GM12878 (cell line): Measurements from ENCODE around the gene DYNC2H1. TPM values are rescaled to one million over a fixed set of nuclear protein-coding genes. Genes with fewer than 3 reads are reported as not detected.

Source experiments
- ATAC-seq: fragments of 200-7000 bp; cut with Tn5 transposase; 3 replicates; pipeline ENCODE4 v1.9.1; 2020; ENCODE audit warnings: mild to moderate bottlenecking, moderate library complexity
- Bru-seq: library from RNA; stranded (reverse); fragments of 400-500 nt; gene quantifications from one replicate; lab custom pipeline; 2021; lab: Mats Ljungman, UMichigan
- BruChase-seq, 2 experiments: library from RNA; stranded (reverse); fragments of 400-500 nt; gene quantifications; one replicate each; lab custom pipeline; 2021; lab: Mats Ljungman, UMichigan
- BruUV-seq: library from RNA; stranded (reverse); fragments of 400-500 nt; replicated peaks from 2 replicates; lab custom pipeline; 2021; lab: Mats Ljungman, UMichigan
- CTCF ChIA-PET: fragments of 300-600 bp; sonication (Branson Sonifier 250); formaldehyde crosslinking; extraction: SDS; loops from one replicate; lab custom pipeline; 2021; ENCODE audit warnings: inconsistent platforms; lab: Yijun Ruan, JAX
- POLR2A ChIA-PET: fragments of 350-600 bp; formaldehyde crosslinking; extraction: SDS; loops from one replicate; lab custom pipeline; 2021; ENCODE audit warnings: inconsistent platforms; lab: Charles Lee
- RAD21 ChIA-PET: fragments of 300-600 bp; sonication (Branson Sonifier 250); formaldehyde crosslinking; loops from one replicate; lab custom pipeline; 2023; ENCODE audit warnings: antibody characterized with exemption; ENCODE audit not compliant: unreplicated experiment; lab: Charles Lee
- SMC1A ChIA-PET: fragments of 300-600 bp; sonication (Branson Sonifier 250); formaldehyde crosslinking; loops from one replicate; lab custom pipeline; 2023; ENCODE audit not compliant: unreplicated experiment, uncharacterized antibody; lab: Charles Lee
- DNase-seq: peaks from one replicate; pipeline ENCODE4 v3.0.0-alpha.2; 2011; ENCODE audit warnings: low read depth, low spot score
- FAIRE-seq: peaks from 3 replicates; lab custom pipeline; 2011; peaks lifted over from hg19 to GRCh38; lab: Jason Lieb, UNC
- H2AFZ ChIP-seq: 2 replicates; pipeline ENCODE4 v1.6.0; 2011; ENCODE audit warnings: low read depth, low read length, control low read depth; ENCODE audit not compliant: control insufficient read depth
- H3K27ac ChIP-seq: 2 replicates; pipeline ENCODE4 v1.5.1; 2011; ENCODE audit warnings: control low read depth; ENCODE audit not compliant: control insufficient read depth, insufficient read depth
- H3K27me3 ChIP-seq, 2 experiments: replicated peaks in 1 of 2; 2 replicates each; pipeline versions ENCODE4 v1.6.0 to v1.6.1; 2011; ENCODE audit warnings: low read length in 1 of 2; ENCODE audit not compliant: control insufficient read depth in 2 of 2, insufficient read depth in 2 of 2
- H3K36me3 ChIP-seq, 2 experiments: 2 replicates each; pipeline ENCODE4 v1.5.1; 2011; ENCODE audit warnings: low read length in 1 of 2; ENCODE audit not compliant: control insufficient read depth in 2 of 2, insufficient read depth in 2 of 2
- H3K4me1 ChIP-seq: 2 replicates; pipeline ENCODE4 v1.6.1; 2011; ENCODE audit warnings: mild to moderate bottlenecking, low read length, moderate library complexity, mixed read lengths; ENCODE audit not compliant: control insufficient read depth, insufficient read depth
- H3K4me2 ChIP-seq: 2 replicates; pipeline ENCODE4 v1.6.0; 2011; ENCODE audit warnings: control low read depth; ENCODE audit not compliant: control insufficient read depth, insufficient read depth
- H3K4me3 ChIP-seq: fragments of 200-600 bp; sonication (generic); 2 replicates; pipeline ENCODE4 v1.5.1; 2016
- H3K79me2 ChIP-seq: 2 replicates; pipeline ENCODE4 v1.6.0; 2011; ENCODE audit warnings: low read length; ENCODE audit not compliant: control insufficient read depth, insufficient read depth
- H3K9ac ChIP-seq: 2 replicates; pipeline ENCODE4 v1.8.0; 2011; ENCODE audit warnings: low read length, control low read depth, mixed read lengths; ENCODE audit not compliant: control insufficient read depth, insufficient read depth
- H3K9me3 ChIP-seq: replicated peaks from 3 replicates; pipeline ENCODE4 v1.5.1; 2011; ENCODE audit warnings: mild to moderate bottlenecking, low read length; ENCODE audit not compliant: control insufficient read depth, insufficient read depth
- H4K20me1 ChIP-seq: 2 replicates; pipeline ENCODE4 v1.6.0; 2011; ENCODE audit not compliant: control insufficient read depth, insufficient read depth
- CHD2 ChIP-seq: IDR thresholded peaks from 2 replicates; pipeline ENCODE4 v1.6.1; 2011; ENCODE audit warnings: low read depth, low read length, improper control_type of control experiment, borderline replicate concordance
- CREM ChIP-seq: IDR thresholded peaks from 2 replicates; pipeline ENCODE4 v1.6.1; 2014; ENCODE audit warnings: antibody characterized with exemption, low read depth
- CTCF ChIP-seq, 3 experiments: IDR thresholded peaks in 2 of 3; conservative IDR thresholded peaks in 1 of 3; 2 replicates each; pipeline ENCODE4 v1.5.1; 2011; ENCODE audit warnings: low read depth in 3 of 3, low read length in 3 of 3, mild to moderate bottlenecking in 3 of 3, control low read depth in 2 of 3, moderate library complexity in 2 of 3, inconsistent platforms in 1 of 3, mixed read lengths in 1 of 3; ENCODE audit not compliant: control insufficient read depth in 2 of 3, insufficient read depth in 1 of 3; ENCODE audit errors: extremely low read depth in 1 of 3
- ESRRA ChIP-seq: IDR thresholded peaks from 2 replicates; pipeline ENCODE4 v1.6.1; 2012; ENCODE audit warnings: mild to moderate bottlenecking, low read length, improper control_type of control experiment
- FOS ChIP-seq: IDR thresholded peaks from 3 replicates; pipeline ENCODE4 v1.6.1; 2011; ENCODE audit warnings: borderline replicate concordance; ENCODE audit not compliant: insufficient read length; ENCODE audit errors: extremely low read depth
- HCFC1 ChIP-seq: fragments of 150-350 bp; IDR thresholded peaks from 2 replicates; pipeline ENCODE4 v1.6.1; 2014; ENCODE audit warnings: low read length
- MEF2B ChIP-seq: fragments of 450-650 bp; IDR thresholded peaks from 2 replicates; pipeline ENCODE4 v1.6.1; 2018; ENCODE audit warnings: mild to moderate bottlenecking, moderate library complexity; ENCODE audit not compliant: partially characterized antibody, poor library complexity, severe bottlenecking
- MLLT1 ChIP-seq: fragments of 450-650 bp; IDR thresholded peaks from 2 replicates; pipeline ENCODE4 v1.6.1; 2016; ENCODE audit warnings: mild to moderate bottlenecking
- NFYB ChIP-seq: IDR thresholded peaks from 2 replicates; pipeline ENCODE4 v1.6.1; 2011; ENCODE audit warnings: low read depth, mild to moderate bottlenecking, low read length, improper control_type of control experiment, moderate library complexity; ENCODE audit not compliant: insufficient read depth
- POU2F2 ChIP-seq: IDR thresholded peaks from 3 replicates; pipeline ENCODE4 v1.6.1; 2011; ENCODE audit warnings: low read depth, mild to moderate bottlenecking, low read length, borderline replicate concordance
- SIN3A ChIP-seq: IDR thresholded peaks from 2 replicates; pipeline ENCODE4 v1.6.1; 2012; ENCODE audit warnings: low read depth, low read length, improper control_type of control experiment
- WRNIP1 ChIP-seq: IDR thresholded peaks from 2 replicates; pipeline ENCODE4 v1.6.1; 2011; ENCODE audit warnings: low read depth, low read length, improper control_type of control experiment, borderline replicate concordance
- WGBS: methylation state at CpG from one replicate; pipeline ENCODE4 v1.1.6; 2016; ENCODE audit warnings: low lambda C conversion rate; ENCODE audit not compliant: insufficient replicate concordance, insufficient coverage; ENCODE audit errors: missing lambda C conversion rate; 5-methylcytosine and 5-hydroxymethylcytosine counted together
- in situ Hi-C: fragments of 300-500 bp; cut with MboI; formaldehyde crosslinking; loops from 9 replicates; pipeline ENCODE4 v1.14.3; 2018; ENCODE audit warnings: mixed read lengths
- intact Hi-C: fragments of 100-400 bp; cut with micrococcal nuclease; formaldehyde crosslinking; loops from one replicate; pipeline ENCODE4 v1.14.2; 2022; ENCODE audit not compliant: unreplicated experiment
- long read RNA-seq, 2 experiments: library from polyadenylated mRNA; unstranded; transcript quantifications; one replicate each; pipeline ENCODE4 v2.0.0, GENCODE V29; 2019 to 2020
- polyA minus RNA-seq, 3 experiments: library from RNA; depleted of rRNA, polyadenylated mRNA; stranded (reverse); fragments of >200 nt; gene quantifications; 2 replicates each; pipeline ENCODE4 v1.2.3, GENCODE V29; 2011
- polyA plus RNA-seq, 11 experiments: library from polyadenylated mRNA; depleted of rRNA in 4 of 11; unstranded in 6 of 11; stranded (reverse) in 5 of 11; fragments of >200 nt; fragmentation: Nextera tagmentation in 4 of 11; fragmentation: Illumina TruSeq in 1 of 11; extraction: Ambion mirVana in 4 of 11; extraction: Trizol in 1 of 11; gene quantifications; 1 replicate in 1 of 11; 2 replicates in 10 of 11; pipeline versions ENCODE4 v1.2.1 to v1.2.3, GENCODE V29; 2011 to 2016; ENCODE audit warnings: inconsistent platforms in 2 of 11, missing spikeins in 2 of 11, low read depth in 1 of 11
- total RNA-seq, 4 experiments: library from RNA; depleted of rRNA in 3 of 4; stranded (reverse); fragments of >200 nt in 3 of 4; fragmentation: Illumina TruSeq in 1 of 4; extraction: Trizol in 1 of 4; gene quantifications; 2 replicates each; pipeline versions ENCODE4 v1.2.1 to v1.2.3, GENCODE V29; 2013 to 2021
- TF ChIP-seq, protein P1 (sequence below): IDR thresholded peaks from 2 replicates; pipeline ENCODE4 v1.6.1; 2012; ENCODE audit warnings: low read depth, low read length, improper control_type of control experiment

The DYNC2H1 gene
- 3.8 and 4.6 TPM in 2 replicates for total RNA-seq (2013; cell fraction: nucleolus; rRNA removed)
- total RNA-seq (2014; rRNA removed), result 0.11 and 0.17 TPM in 2 replicates
- total RNA-seq (2014; rRNA removed; fragmentation: Illumina TruSeq; extraction: Trizol), result 0.22 and 0.23 TPM in 2 replicates
- 0.23 and 0.29 TPM in 2 replicates for total RNA-seq (2021)
- 0.03 TPM for polyA plus RNA-seq (2011; ENCODE audit: low read depth)
- 3.9 and 6.5 TPM in 2 replicates for polyA plus RNA-seq (2011; rRNA removed)
- polyA plus RNA-seq (2011; cell fraction: cytosol; rRNA removed), result 1.4 and 1.8 TPM in 2 replicates
- polyA plus RNA-seq (2011; cell fraction: nucleus; rRNA removed), result 4.2 and 7.4 TPM in 2 replicates
- polyA plus RNA-seq (2012), result 0.15 TPM in 2 replicates
- 0.10 and 0.12 TPM in 2 replicates for polyA plus RNA-seq (2014; fragmentation: Illumina TruSeq; extraction: Trizol)
- polyA plus RNA-seq (2014; fragmentation: Nextera tagmentation; extraction: Ambion mirVana), result not detected
- 0.45 TPM in 1 of 2 replicates, not detected in the other for polyA plus RNA-seq (2014; rRNA removed)
- under 1 TPM; 0.16 to 0.25 TPM for polyA plus RNA-seq (2016; fragmentation: Nextera tagmentation; extraction: Ambion mirVana)
- polyA minus RNA-seq (2011; rRNA and poly(A)+ RNA removed), result 4.4 and 6.6 TPM in 2 replicates
- 1.2 and 1.6 TPM in 2 replicates for polyA minus RNA-seq (2011; cell fraction: cytosol; rRNA and poly(A)+ RNA removed)
- 8.2 and 11.7 TPM in 2 replicates for polyA minus RNA-seq (2011; cell fraction: nucleus; rRNA and poly(A)+ RNA removed)
- percentile 14 among the genes with signal in this experiment for Bru-seq, nascent RNA
- percentile 13 among the genes with signal in this experiment for BruChase-seq, experiment 1, labeled RNA remaining after a 6-hour chase
- BruChase-seq, experiment 2, labeled RNA remaining after a 2-hour chase, result percentile 14 among the genes with signal in this experiment
- long read RNA-seq, experiment 1, result 0 reads
- long read RNA-seq, experiment 2, partial matches to known transcripts, result 0 of 3 reads
- long read RNA-seq, experiment 2, other reads (novel, unspliced or antisense), result 2 of 3 reads

DNA sequence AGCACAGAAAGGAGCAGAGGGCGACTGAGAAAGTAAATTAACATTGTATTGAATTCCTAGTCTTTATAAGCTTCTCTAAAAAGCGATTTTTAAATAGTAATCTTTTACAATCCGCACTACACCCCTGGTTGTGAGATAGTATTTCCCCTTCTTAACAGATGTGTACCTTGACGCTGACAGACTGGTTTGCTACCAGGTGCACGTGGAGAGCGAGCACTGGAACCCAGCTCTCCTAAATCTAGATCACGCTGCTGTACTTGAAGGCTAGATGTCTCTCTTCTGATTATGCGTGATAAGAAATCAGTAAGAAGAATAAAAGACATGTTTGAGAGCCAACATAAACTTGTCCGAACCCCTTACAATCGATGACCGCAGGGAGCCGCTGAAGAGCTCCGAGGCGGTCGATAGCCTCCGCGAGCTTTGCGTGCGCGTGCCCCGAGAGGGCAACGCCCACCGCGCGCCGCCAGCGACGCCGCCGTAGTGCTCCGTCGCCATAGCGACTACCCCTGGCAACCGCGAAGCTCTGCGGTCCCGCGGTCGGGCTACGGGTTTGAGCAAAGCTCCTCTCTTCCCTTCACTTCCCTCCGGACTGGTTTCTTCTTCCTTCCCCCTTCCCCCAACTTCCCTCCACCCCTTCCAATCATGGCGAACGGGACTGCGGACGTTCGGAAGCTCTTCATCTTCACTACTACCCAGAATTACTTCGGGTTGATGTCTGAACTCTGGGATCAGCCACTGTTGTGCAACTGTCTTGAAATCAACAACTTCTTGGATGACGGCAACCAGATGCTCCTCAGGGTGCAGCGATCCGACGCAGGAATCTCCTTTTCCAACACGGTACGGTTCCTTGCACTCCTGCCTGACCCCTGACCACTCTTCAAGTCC, at the start of gene DYNC2H1:
Gene DYNC2H1, plus strand, starts transcription at position 494 of the 885 bp plus-strand sequence. Its CDS starts 149 bp downstream, at position 643.
- WGBS, result 2% methylated on average over 53 of the region's 53 CpGs
- H3K36me3 ChIP-seq, result no peaks in the 10 kb centered on the region
- peak; percentile 58 for DNase-seq
- H3K9ac ChIP-seq, result peak within 1 kb of the TSS; percentile 63; the same call in 1 of the 2 replicates
- intact Hi-C loops, result no loop called here
- H2AFZ ChIP-seq, result peak within 1 kb of the TSS; percentile 98
- CTCF ChIA-PET, result interaction anchor here (0.6 to 2.2 kb wide), 16 partner anchors 9 to 299 kb away, joined by 3 to 28 read pairs (median 4); partner anchors contain the start of gene DCUN1D5
- peak; percentile 92 for FAIRE-seq
- POLR2A ChIA-PET, result interaction anchor here (0.6 to 2.9 kb wide), 5 partner anchors 9 to 122 kb away, joined by 3 to 21 read pairs (median 3); partner anchors contain the start of gene DCUN1D5
- SMC1A ChIA-PET, result interaction anchor here (0.8 to 2.0 kb wide), 10 partner anchors 9 to 76 kb away, joined by 3 to 10 read pairs (median 5); partner anchors contain the start of gene DCUN1D5
- peaks cover 3% of the 10 kb centered on the region; the same call in 1 of the 2 replicates for H3K4me1 ChIP-seq
- H3K27me3 ChIP-seq, result no peaks in the 10 kb centered on the region; a peak in 2 of 4 replicates
- no peaks in the 10 kb centered on the region for H3K79me2 ChIP-seq
- in situ Hi-C loops, result no loop called here
- no peaks in the 10 kb centered on the region for H4K20me1 ChIP-seq
- no TSS peak for BruUV-seq
- H3K9me3 ChIP-seq, result no peaks in the 10 kb centered on the region
- ATAC-seq, result peak; percentile 99
- RAD21 ChIA-PET, result interaction anchor here (0.8 to 1.9 kb wide), 7 partner anchors 17 to 841 kb away, joined by 3 to 7 read pairs (median 3); partner anchors contain the start of gene DCUN1D5
- H3K27ac ChIP-seq, result no peak within 1 kb of the TSS
- peak within 1 kb of the TSS; percentile 91 for H3K4me2 ChIP-seq
- peak within 1 kb of the TSS; percentile 78 for H3K4me3 ChIP-seq
- TF ChIP-seq CREM, result peak; percentile 35; the same call in 1 of the 2 replicates
- TF ChIP-seq WRNIP1, result 0 out of 2 replicates have a peak, but pooled peaks have one; percentile 18
- TF ChIP-seq, protein P1, sequence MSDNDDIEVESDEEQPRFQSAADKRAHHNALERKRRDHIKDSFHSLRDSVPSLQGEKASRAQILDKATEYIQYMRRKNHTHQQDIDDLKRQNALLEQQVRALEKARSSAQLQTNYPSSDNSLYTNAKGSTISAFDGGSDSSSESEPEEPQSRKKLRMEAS, result peak; percentile 81
- TF ChIP-seq POU2F2, result peak; percentile 65; the same call in 2 of the 3 replicates
- TF ChIP-seq SIN3A, result peak; percentile 77; the same call in 1 of the 2 replicates
- peak; percentile 44 to 58 (median 54) for TF ChIP-seq CTCF (IDR thresholded peaks at IDR 0.05 in 2 of 3, conservative IDR thresholded peaks at IDR 0.05 in 1 of 3; ENCODE audit: control insufficient read depth in 2 of 3, extremely low read depth in 1 of 3, insufficient read depth in 1 of 3, low read depth in 3 of 3, low read length in 3 of 3)
- no peak for TF ChIP-seq NFYB
- TF ChIP-seq ESRRA, result 0 out of 2 replicates have a peak, but pooled peaks have one; percentile 25
- peak; percentile 100 for TF ChIP-seq MLLT1
- peak; percentile 45; the same call in 1 of the 2 replicates for TF ChIP-seq HCFC1
- TF ChIP-seq CHD2, result no peak
- peak; percentile 64 for TF ChIP-seq MEF2B
- no peak for TF ChIP-seq FOS
